Measurements from ENCODE around the gene KCNAB3.

The KCNAB3 gene

GRCh38 chr17:7897090-7897489, 32.6 kb downstream of the KCNAB3 start:
- TF ChIP-seq, protein P1, sequence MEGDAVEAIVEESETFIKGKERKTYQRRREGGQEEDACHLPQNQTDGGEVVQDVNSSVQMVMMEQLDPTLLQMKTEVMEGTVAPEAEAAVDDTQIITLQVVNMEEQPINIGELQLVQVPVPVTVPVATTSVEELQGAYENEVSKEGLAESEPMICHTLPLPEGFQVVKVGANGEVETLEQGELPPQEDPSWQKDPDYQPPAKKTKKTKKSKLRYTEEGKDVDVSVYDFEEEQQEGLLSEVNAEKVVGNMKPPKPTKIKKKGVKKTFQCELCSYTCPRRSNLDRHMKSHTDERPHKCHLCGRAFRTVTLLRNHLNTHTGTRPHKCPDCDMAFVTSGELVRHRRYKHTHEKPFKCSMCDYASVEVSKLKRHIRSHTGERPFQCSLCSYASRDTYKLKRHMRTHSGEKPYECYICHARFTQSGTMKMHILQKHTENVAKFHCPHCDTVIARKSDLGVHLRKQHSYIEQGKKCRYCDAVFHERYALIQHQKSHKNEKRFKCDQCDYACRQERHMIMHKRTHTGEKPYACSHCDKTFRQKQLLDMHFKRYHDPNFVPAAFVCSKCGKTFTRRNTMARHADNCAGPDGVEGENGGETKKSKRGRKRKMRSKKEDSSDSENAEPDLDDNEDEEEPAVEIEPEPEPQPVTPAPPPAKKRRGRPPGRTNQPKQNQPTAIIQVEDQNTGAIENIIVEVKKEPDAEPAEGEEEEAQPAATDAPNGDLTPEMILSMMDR (IDR thresholded peaks at IDR 0.05; ENCODE audit: extremely low read depth, missing control alignments), result no peak
- DNase-seq (ENCODE audit: low spot score), result no peak

DNA sequence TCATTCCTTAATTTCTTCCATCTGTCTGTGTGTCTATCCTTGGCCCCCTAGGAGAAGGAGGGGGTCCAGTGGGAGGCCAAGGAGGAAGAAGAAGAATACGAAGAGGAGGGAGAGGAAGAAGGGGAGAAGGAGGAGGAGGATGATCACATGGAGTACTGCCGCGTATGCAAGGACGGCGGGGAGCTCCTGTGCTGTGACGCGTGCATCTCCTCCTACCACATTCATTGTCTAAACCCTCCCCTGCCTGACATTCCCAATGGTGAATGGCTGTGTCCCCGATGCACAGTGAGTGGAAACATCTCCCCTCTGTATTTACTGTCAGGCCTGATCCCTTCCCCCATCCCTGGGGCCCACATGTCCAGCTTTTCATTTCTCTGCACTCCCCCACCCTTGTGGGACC, 34.8 kb downstream of the KCNAB3 start:
- TF ChIP-seq, protein P1 (IDR thresholded peaks at IDR 0.05; ENCODE audit: extremely low read depth, missing control alignments), result no peak

DNA sequence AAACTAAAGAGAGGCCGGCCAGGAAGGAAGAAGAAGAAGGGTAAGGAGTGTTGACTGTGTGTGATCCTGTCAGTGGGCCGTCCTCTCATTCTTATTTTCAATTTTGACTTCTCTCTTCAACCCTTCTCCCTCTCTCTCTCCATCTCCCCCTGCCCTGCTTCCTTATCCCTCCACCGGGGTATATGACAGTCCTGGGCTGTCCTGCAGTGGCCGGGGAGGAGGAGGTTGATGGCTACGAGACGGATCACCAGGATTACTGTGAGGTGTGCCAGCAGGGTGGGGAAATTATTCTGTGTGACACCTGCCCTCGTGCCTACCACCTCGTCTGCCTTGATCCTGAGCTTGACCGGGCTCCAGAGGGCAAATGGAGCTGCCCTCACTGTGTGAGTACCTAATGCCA, 35.4 kb downstream of the KCNAB3 start:
- DNase-seq (ENCODE audit: low spot score), result no peak
- TF ChIP-seq, protein P1 (IDR thresholded peaks at IDR 0.05; ENCODE audit: extremely low read depth, missing control alignments), result no peak

More for the DNA sequence above, 34.8 kb downstream of the KCNAB3 start:
- no peak for DNase-seq (ENCODE audit: low spot score)

DNA sequence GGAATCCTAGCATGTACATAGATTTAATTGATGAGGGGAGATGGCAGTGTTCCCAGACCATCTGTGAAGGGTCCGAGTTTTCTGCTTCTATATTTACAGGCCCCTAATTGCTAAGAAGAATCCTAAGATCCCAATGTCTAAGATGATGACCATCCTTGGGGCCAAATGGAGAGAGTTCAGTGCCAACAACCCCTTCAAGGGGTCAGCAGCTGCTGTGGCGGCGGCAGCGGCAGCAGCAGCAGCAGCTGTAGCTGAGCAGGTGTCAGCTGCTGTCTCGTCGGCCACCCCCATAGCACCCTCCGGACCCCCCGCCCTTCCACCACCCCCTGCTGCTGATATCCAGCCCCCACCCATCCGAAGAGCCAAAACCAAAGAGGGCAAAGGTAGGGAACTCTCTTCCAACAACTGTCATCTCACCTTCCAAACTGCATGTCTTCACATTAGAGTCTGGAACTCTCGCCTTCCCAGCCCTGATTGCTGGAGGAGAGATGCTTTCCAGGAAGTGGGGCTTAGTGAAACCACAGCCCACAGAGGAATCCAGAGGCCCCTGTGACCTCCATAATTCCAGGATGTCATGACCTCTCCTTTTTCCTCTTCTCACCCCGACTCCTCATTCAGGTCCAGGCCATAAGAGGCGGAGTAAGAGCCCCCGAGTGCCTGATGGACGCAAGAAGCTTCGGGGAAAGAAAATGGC, 36.3 kb downstream of the KCNAB3 start:
- DNase-seq (ENCODE audit: low spot score), result no peak
- TF ChIP-seq, protein P1 (IDR thresholded peaks at IDR 0.05; ENCODE audit: extremely low read depth, missing control alignments), result no peak

- DNase-seq (ENCODE audit: low spot score), result no peak
- TF ChIP-seq, protein P1 (IDR thresholded peaks at IDR 0.05; ENCODE audit: extremely low read depth, missing control alignments), result no peak
These were observed 40.3 kb downstream of the KCNAB3 start for GRCh38 chr17:7889166-7889955.

DNA sequence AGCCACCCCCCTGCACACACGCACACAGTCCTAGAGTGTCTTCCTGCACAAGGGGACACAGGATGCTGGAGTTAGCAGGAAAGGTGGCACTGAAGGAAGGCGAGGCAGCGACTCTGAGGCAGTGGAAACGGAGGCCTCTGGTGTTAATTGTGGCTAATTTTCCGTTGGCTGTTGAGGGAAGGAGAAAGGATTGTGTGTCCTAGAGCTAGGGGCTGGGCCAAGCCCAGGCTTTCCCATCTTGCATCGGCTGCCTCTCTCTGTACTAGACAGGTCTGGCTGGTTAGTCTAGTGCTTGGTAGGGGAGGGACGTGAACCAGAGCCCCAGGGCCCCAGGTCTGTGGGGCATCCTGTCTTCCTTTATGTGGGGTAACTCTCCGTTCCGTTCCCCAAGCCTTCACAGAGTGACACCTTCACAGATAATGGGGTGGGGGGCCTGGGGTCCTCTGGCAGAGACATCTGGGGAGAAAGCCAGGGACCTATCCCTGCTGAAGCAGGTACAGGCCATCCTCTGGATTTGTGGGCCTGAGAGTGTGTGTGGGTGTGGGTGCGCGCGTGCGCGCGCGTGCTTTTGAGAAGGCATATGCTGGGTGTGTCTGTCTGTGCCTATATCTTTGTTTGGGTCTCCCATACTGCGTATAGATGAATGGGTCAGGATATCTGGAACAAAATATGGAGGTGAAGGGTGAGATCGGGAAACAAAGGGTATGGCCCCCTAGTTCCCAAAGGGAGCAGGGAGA, 41.3 kb downstream of the KCNAB3 start, which contains the start of gene CHD3:
CHD3 (plus strand) TSS at position 606 of the 737 bp plus-strand sequence. CDS start 212 bp downstream, outside the sequence.
- DNase-seq (ENCODE audit: low spot score), result no peak
- TF ChIP-seq, protein P1 (IDR thresholded peaks at IDR 0.05; ENCODE audit: extremely low read depth, missing control alignments), result no peak

Data from GM20000 (cell line).